Measurements from ENCODE around the gene HOMER3.

The HOMER3 gene

DNA sequence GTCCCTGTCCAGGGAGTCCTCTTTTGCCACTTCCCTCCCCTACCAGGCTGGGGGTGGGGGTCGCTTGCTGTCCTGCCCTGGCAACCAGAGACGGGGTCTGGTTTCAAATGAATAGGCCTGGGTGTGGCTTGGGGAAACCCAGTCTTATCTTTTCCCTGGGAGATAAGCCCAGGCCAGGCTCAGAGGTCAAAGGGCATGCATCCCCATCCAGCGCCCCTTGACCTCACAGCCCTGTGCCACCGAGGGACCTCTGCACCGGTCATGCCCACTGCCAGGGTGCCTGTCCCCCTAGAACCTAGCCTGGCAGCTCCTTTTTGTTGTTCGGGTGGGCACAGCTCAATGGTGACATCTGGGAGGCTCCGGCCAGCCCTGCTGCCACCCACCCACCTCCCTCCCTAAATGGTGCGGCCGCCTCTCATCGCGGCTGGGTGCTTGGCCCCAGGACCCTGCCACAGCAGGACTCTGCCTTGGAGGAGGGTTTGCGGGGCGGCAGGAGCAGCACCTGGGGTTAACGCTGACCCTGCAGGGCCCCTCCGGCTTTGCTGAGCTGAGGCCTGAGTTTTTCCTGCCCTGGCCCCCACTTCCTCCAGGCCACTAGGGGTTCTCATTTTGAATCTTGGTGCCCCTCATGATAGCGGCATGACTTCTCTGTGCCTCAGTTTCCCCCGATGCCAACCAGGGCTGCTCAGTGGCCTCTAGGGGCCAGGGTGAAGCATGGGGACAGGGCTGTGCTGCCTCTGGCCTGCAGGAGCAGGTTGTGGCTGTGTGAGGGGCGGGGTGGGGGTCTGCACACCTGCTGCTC, 42.2 kb downstream of the HOMER3 start:
- H3K9me3 ChIP-seq (ENCODE audit: insufficient read depth, low read length): no peaks in the 10 kb centered on the region
- H3K4me3 ChIP-seq (ENCODE audit: low read length): no peak overlapping the region
- H3K4me1 ChIP-seq (ENCODE audit: low read length): no peaks in the 10 kb centered on the region
- TF ChIP-seq EZH2phosphoT487 (IDR thresholded peaks at IDR 0.05; ENCODE audit: low read depth): no peak
- TF ChIP-seq, protein P1, sequence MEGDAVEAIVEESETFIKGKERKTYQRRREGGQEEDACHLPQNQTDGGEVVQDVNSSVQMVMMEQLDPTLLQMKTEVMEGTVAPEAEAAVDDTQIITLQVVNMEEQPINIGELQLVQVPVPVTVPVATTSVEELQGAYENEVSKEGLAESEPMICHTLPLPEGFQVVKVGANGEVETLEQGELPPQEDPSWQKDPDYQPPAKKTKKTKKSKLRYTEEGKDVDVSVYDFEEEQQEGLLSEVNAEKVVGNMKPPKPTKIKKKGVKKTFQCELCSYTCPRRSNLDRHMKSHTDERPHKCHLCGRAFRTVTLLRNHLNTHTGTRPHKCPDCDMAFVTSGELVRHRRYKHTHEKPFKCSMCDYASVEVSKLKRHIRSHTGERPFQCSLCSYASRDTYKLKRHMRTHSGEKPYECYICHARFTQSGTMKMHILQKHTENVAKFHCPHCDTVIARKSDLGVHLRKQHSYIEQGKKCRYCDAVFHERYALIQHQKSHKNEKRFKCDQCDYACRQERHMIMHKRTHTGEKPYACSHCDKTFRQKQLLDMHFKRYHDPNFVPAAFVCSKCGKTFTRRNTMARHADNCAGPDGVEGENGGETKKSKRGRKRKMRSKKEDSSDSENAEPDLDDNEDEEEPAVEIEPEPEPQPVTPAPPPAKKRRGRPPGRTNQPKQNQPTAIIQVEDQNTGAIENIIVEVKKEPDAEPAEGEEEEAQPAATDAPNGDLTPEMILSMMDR (IDR thresholded peaks at IDR 0.05; ENCODE audit: low read depth, low read length): no peak
- no peak overlapping the region for H3K9ac ChIP-seq (ENCODE audit: low read length)
- H3K36me3 ChIP-seq (replicated peaks; ENCODE audit: low read depth, low read length): peaks cover 18% of the 10 kb centered on the region
- H3K79me2 ChIP-seq (ENCODE audit: low read length): no peaks in the 10 kb centered on the region
- no peak overlapping the region for H3K4me2 ChIP-seq (ENCODE audit: low read length)
- no peak overlapping the region for H2AFZ ChIP-seq (ENCODE audit: low read depth, low read length)
- no peak overlapping the region for H3K27ac ChIP-seq (ENCODE audit: low read length)
- no peaks in the 10 kb centered on the region for H3K27me3 ChIP-seq (ENCODE audit: low read depth, low read length)
- H4K20me1 ChIP-seq (ENCODE audit: insufficient read depth, low read length): no peaks in the 10 kb centered on the region; the same call in 1 of the 2 replicates

DNA sequence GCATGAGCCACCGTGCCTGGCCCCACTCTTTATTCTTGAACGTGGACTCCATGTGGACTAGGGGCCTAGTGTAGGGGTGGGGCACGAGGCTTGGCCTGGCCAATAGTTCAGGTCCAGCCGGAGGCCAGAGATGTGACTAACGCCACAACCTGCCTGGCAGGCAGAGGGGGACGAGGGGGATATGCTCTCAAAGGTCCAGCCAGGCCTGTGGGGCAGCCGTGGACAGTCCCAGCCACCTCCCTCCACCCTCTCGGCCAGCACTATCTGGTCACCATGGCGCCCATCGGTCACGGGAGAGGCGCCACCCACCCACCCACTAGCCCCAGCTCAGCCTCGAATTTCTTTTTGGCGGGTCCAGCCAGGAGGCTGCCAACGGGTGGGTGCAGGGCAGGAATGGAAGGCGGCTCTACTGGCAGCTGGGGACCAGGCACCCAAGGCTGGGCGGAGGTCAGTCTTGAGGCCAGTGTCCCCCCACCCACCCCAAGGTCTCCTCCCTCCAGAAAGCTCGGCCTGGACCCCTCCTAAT, 42.9 kb downstream of the HOMER3 start:
- no peak for TF ChIP-seq EZH2phosphoT487 (IDR thresholded peaks at IDR 0.05; ENCODE audit: low read depth)
- TF ChIP-seq, protein P1 (IDR thresholded peaks at IDR 0.05; ENCODE audit: low read depth, low read length): no peak
- H2AFZ ChIP-seq (ENCODE audit: low read depth, low read length): no peak overlapping the region
- no peak overlapping the region for H3K9ac ChIP-seq (ENCODE audit: low read length)
- H4K20me1 ChIP-seq (ENCODE audit: insufficient read depth, low read length): no peaks in the 10 kb centered on the region; the same call in 1 of the 2 replicates
- no peak overlapping the region for H3K4me3 ChIP-seq (ENCODE audit: low read length)
- H3K27me3 ChIP-seq (ENCODE audit: low read depth, low read length): no peaks in the 10 kb centered on the region
- H3K27ac ChIP-seq (ENCODE audit: low read length): no peak overlapping the region
- peaks cover 18% of the 10 kb centered on the region for H3K36me3 ChIP-seq (replicated peaks; ENCODE audit: low read depth, low read length)
- H3K4me2 ChIP-seq (ENCODE audit: low read length): no peak overlapping the region
- H3K9me3 ChIP-seq (ENCODE audit: insufficient read depth, low read length): no peaks in the 10 kb centered on the region
- H3K4me1 ChIP-seq (ENCODE audit: low read length): no peaks in the 10 kb centered on the region
- no peaks in the 10 kb centered on the region for H3K79me2 ChIP-seq (ENCODE audit: low read length)

DNA sequence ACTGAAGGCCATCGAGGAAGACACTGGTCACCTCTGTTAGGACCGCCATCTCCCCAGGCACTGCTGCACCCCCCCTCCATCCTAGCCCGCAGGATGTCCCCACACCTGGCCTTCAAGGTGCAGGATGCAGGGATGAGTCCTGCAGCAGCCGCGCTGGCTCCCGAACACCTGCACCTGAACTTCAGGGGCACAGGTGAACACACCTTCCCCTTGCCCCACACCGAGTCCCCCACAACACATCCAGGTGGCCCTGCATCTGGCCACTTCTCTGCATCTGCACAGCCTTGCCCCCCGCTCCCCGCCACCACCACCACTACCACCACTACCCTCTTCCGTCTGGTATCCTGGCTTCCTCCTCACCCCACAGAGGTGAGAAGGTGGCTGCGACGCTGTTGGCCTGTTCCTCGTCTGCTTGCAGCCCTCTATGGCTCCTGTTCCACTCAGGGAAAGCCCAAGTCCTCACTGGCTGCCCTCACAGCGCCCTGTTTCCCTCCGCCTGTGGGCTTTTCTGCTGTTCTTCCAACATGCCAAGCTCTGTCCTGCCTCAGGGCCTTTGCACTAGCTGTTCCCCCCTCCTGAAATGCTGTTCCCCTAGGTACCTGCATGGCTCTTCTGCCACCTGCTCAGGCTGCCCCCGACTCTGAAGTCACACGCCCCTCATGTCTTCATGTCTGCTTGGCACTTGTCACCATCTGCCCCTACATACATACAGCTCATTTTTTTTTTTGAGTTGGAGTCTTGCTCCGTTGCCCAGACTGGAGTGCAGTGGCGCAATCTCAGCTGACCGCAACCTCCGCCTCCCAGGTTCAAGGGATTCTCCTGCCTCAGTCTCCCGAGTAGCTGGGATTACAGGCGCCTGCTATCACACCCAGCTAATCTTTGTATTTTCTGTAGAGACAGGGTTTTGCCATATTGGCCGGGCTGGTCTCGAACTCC, 43.7 kb downstream of the HOMER3 start:
- Histone ChIP-seq H3K9me3 (ENCODE audit: insufficient read depth, low read length) (no peaks in the 10 kb centered on the region), H3K27ac (ENCODE audit: low read length) (no peak overlapping the region), H3K4me1 (ENCODE audit: low read length) (no peaks in the 10 kb centered on the region), H2AFZ (ENCODE audit: low read depth, low read length) (no peak overlapping the region), H3K27me3 (ENCODE audit: low read depth, low read length) (no peaks in the 10 kb centered on the region), H3K79me2 (ENCODE audit: low read length) (no peaks in the 10 kb centered on the region), H3K4me3 (ENCODE audit: low read length) (no peak overlapping the region), H3K4me2 (ENCODE audit: low read length) (no peak overlapping the region), H3K36me3 (replicated peaks; ENCODE audit: low read depth, low read length) (peaks cover 18% of the 10 kb centered on the region), H4K20me1 (ENCODE audit: insufficient read depth, low read length) (no peaks in the 10 kb centered on the region), H3K9ac (ENCODE audit: low read length) (no peak overlapping the region)
- no peak for TF ChIP-seq EZH2phosphoT487 (IDR thresholded peaks at IDR 0.05; ENCODE audit: low read depth)
- TF ChIP-seq, protein P1 (IDR thresholded peaks at IDR 0.05; ENCODE audit: low read depth, low read length): no peak

DNA sequence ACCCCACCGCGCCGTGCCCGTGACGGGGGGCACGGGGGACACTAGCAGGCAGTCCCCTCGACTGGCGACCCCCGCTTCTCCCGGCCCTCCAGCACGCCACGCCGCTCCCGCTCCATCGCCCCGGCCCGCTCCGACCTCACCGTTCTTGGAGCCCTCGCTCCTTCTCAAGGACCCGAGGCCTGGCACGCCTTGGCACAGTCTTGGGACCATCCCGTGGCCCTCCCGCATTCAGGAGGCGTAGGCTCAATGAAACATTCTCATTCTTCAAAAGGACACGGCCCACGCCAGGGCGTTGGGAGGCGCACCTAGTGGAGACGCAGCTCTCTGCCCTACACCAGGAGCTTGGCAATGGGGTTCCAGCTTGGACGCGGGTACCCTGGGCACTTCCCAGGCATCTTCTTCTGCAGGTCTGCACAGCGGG, 44.6 kb downstream of the HOMER3 start:
- no peaks in the 10 kb centered on the region for H3K27me3 ChIP-seq (ENCODE audit: low read depth, low read length)
- no peak overlapping the region for H3K4me2 ChIP-seq (ENCODE audit: low read length)
- H3K27ac ChIP-seq (ENCODE audit: low read length): no peak overlapping the region
- H4K20me1 ChIP-seq (ENCODE audit: insufficient read depth, low read length): no peaks in the 10 kb centered on the region
- no peaks in the 10 kb centered on the region for H3K79me2 ChIP-seq (ENCODE audit: low read length)
- H3K9ac ChIP-seq (ENCODE audit: low read length): no peak overlapping the region
- TF ChIP-seq EZH2phosphoT487 (IDR thresholded peaks at IDR 0.05; ENCODE audit: low read depth): no peak
- TF ChIP-seq, protein P1 (IDR thresholded peaks at IDR 0.05; ENCODE audit: low read depth, low read length): no peak
- H3K9me3 ChIP-seq (ENCODE audit: insufficient read depth, low read length): no peaks in the 10 kb centered on the region
- H2AFZ ChIP-seq (ENCODE audit: low read depth, low read length): no peak overlapping the region
- H3K4me1 ChIP-seq (ENCODE audit: low read length): no peaks in the 10 kb centered on the region
- no peak overlapping the region for H3K4me3 ChIP-seq (ENCODE audit: low read length)
- peaks cover 16% of the 10 kb centered on the region for H3K36me3 ChIP-seq (replicated peaks; ENCODE audit: low read depth, low read length)

Data from OCI-LY3 (cell line).